Measurements from ENCODE around the gene PLCB1.
A peak's percentile ranks its signal among the peaks of the same experiment; 100 is the strongest.
"Not testable (repeated sequence)": the region's sequence is repeated elsewhere in the genome, so short reads cannot be mapped to it uniquely, and the experiment has no call there.

The PLCB1 gene

GRCh38 chr20:8156235-8157079 is 24.4 kb downstream of the PLCB1 start:
- no peak for DNase-seq (ENCODE audit: low read depth, low spot score)

- DNase-seq (ENCODE audit: low read depth, low spot score): not testable (repeated sequence)
Measured at GRCh38 chr20:8159217-8159616, 27.2 kb downstream of the PLCB1 start.

- no peak for DNase-seq (ENCODE audit: low read depth, low spot score)
Measured at GRCh38 chr20:8161264-8162071, 29.4 kb downstream of the PLCB1 start.

GRCh38 chr20:8162610-8163009 is 30.5 kb downstream of the PLCB1 start:
- DNase-seq (ENCODE audit: low read depth, low spot score): no peak

- no peak for DNase-seq (ENCODE audit: low read depth, low spot score)
Measured at GRCh38 chr20:8163543-8163942, 31.5 kb downstream of the PLCB1 start.

GRCh38 chr20:8166730-8167129 is 34.7 kb downstream of the PLCB1 start:
- DNase-seq (ENCODE audit: low read depth, low spot score): no peak

GRCh38 chr20:8168785-8169288 is 36.8 kb downstream of the PLCB1 start:
- no peak for DNase-seq (ENCODE audit: low read depth, low spot score)

GRCh38 chr20:8170921-8171320 is 38.9 kb downstream of the PLCB1 start:
- DNase-seq (ENCODE audit: low read depth, low spot score): no peak

GRCh38 chr20:8172191-8172590 is 40.1 kb downstream of the PLCB1 start:
- DNase-seq (ENCODE audit: low read depth, low spot score): no peak

- DNase-seq (ENCODE audit: low read depth, low spot score): no peak
Measured at GRCh38 chr20:8175741-8176675, 43.9 kb downstream of the PLCB1 start.

GRCh38 chr20:8183526-8183925 is 51.5 kb downstream of the PLCB1 start:
- no peak for DNase-seq (ENCODE audit: low read depth, low spot score)

GRCh38 chr20:8187740-8188139 is 55.7 kb downstream of the PLCB1 start:
- DNase-seq (ENCODE audit: low read depth, low spot score): no peak

- no peak for DNase-seq (ENCODE audit: low read depth, low spot score)
Measured at GRCh38 chr20:8190043-8190880, 58.2 kb downstream of the PLCB1 start.

- peak; percentile 41 for DNase-seq (ENCODE audit: low read depth, low spot score)
Measured at GRCh38 chr20:8194721-8195120, 62.7 kb downstream of the PLCB1 start.

- no peak for DNase-seq (ENCODE audit: low read depth, low spot score)
Measured at GRCh38 chr20:8196096-8196495, 64.0 kb downstream of the PLCB1 start.

GRCh38 chr20:8200220-8200619 is 68.2 kb downstream of the PLCB1 start:
- DNase-seq (ENCODE audit: low read depth, low spot score): no peak

- no peak for DNase-seq (ENCODE audit: low read depth, low spot score)
Measured at GRCh38 chr20:8203366-8203765, 71.3 kb downstream of the PLCB1 start.

GRCh38 chr20:8205996-8206395 is 73.9 kb downstream of the PLCB1 start:
- no peak for DNase-seq (ENCODE audit: low read depth, low spot score)

GRCh38 chr20:8208226-8208625 is 76.2 kb downstream of the PLCB1 start:
- DNase-seq (ENCODE audit: low read depth, low spot score): no peak

- DNase-seq (ENCODE audit: low read depth, low spot score): no peak
Measured at GRCh38 chr20:8209061-8209460, 77.0 kb downstream of the PLCB1 start.

- no peak for DNase-seq (ENCODE audit: low read depth, low spot score)
Measured at GRCh38 chr20:8210749-8211148, 78.7 kb downstream of the PLCB1 start.

All from brain pericyte (primary cell).